NCI-H69 (cell line): ENCODE results near the gene SYNPO.

ENCODE experiments used
- DNase-seq: peaks from one replicate; lab custom pipeline; 2025; lab: John Stamatoyannopoulos, UW

Gene SYNPO

GRCh38 chr5:150658121-150658520 lies 17.7 kb downstream of the SYNPO start:
- no peak for DNase-seq

DNA sequence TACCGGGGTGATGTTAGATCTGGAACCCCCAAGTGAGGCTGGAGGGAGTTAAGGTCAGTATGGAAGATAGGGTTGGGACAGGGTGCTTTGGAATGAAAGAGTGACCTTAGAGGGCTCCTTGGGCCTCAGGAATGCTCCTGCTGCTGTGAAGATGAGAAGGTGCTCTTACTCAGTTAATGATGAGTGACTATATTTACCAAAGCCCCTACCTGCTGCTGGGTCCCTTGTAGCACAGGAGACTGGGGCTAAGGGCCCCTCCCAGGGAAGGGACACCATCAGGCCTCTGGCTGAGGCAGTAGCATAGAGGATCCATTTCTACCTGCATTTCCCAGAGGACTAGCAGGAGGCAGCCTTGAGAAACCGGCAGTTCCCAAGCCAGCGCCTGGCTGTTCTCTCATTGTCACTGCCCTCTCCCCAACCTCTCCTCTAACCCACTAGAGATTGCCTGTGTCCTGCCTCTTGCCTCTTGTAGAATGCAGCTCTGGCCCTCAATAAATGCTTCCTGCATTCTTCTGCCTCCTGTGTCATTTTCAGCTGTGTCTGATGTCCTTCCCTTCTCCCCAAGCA lies 18.3 kb downstream of the SYNPO start:
- peak; percentile 8 for DNase-seq

GRCh38 chr5:150659360-150660107 lies 19.1 kb downstream of the SYNPO start:
- DNase-seq = no peak

GRCh38 chr5:150660108-150660831 lies 19.8 kb downstream of the SYNPO start:
- DNase-seq = peak; percentile 9

- peak; percentile 30 for DNase-seq
These were observed 20.6 kb downstream of the SYNPO start, which contains the start of gene MYOZ3 for GRCh38 chr5:150661086-150661485. TSS of gene MYOZ3 (plus strand) at chr5:150661251. CDS start at chr5:150662942, 1,691 bp downstream.

- no peak for DNase-seq
These were observed 21.5 kb downstream of the SYNPO start for GRCh38 chr5:150661821-150662596.

DNA sequence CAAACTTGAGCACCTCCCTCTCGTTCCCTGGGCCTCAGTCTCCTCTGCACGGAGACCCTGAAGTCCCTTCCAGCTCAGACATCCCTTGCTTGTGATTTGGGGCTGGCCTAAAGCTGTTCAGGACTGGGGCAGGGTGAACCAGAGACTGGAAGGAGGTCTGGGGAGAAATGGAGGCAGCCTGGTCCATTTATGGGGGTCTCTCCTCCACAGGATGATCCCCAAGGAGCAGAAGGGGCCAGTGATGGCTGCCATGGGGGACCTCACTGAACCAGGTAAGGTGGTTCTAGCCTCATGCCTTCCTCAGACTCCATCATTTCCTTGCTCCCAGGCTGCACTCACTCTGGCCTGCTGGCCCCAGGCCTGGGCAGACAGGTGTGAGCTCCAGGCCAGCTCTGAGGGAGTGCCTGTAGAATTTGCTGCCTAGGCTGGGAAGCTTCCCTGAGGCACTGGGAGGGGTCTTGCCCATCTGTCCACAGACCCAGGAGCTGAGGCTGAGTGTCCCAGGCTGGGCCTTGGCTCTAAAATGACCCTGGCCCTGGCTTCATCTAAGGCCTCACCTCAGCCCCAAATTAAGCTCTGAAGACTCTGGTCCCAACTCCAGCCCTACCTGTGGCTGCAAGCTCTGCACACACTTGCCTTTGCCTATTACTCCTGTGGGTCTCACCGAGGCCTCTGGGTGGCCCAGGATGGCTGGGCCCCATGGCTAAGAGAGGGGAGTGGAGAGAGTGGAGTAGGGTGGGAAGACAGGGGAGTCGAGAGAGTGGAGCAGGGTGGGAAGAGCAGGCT lies 22.5 kb downstream of the SYNPO start:
- no peak for DNase-seq

- DNase-seq = no peak
These were observed 23.5 kb downstream of the SYNPO start for GRCh38 chr5:150663936-150664335.

DNA sequence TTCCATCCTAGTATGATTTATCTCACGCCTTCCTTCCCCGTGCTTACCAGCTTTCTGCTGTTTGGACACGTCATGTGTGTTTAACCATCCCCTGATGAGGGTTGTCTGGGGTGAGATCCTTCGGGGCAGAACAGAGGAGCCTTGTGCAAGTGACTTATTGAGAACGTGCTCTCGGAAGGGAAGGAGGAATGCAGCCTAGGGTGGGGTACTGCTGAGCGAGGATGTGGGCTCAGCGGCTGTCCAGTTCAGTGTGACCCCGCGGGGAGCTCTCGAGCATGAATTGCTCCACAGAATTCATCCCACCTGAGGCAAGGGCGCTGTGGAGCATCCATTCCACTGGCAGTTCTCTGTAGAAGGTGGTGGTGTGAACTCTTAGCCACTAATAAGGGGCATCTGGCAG lies 24.6 kb downstream of the SYNPO start:
- peak; percentile 63 for DNase-seq

- DNase-seq = no peak
These were observed 30.0 kb downstream of the SYNPO start for GRCh38 chr5:150670275-150670947.

- DNase-seq = no peak
These were observed 30.5 kb downstream of the SYNPO start for GRCh38 chr5:150670948-150671310.

GRCh38 chr5:150671509-150672236 lies 31.2 kb downstream of the SYNPO start:
- DNase-seq = peak; percentile 46

- peak; percentile 64 for DNase-seq
These were observed 31.9 kb downstream of the SYNPO start for GRCh38 chr5:150672237-150672883.

- no peak for DNase-seq
These were observed 32.4 kb downstream of the SYNPO start for GRCh38 chr5:150672884-150673275.

GRCh38 chr5:150674341-150674821 lies 33.9 kb downstream of the SYNPO start:
- no peak for DNase-seq

- DNase-seq = no peak
These were observed 34.6 kb downstream of the SYNPO start for GRCh38 chr5:150675069-150675468.

DNA sequence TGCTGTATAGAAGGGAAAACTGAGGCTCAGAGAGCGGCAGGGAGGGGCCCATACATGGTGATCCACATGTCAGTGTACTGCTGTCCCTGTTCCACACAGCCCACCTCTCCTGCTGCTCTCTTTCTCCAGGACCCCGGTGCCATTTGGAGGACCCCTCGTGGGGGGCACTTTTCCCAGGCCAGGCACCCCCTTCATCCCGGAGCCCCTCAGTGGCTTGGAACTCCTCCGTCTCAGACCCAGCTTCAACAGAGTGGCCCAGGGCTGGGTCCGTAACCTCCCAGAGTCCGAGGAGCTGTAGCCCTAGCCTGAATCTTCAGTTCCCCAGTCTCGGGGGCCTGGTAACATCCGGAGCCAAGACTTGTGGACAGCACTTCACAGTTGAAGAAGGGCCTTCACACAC lies 36.1 kb downstream of the SYNPO start:
- DNase-seq = no peak

- DNase-seq = no peak
These were observed 48.7 kb downstream of the SYNPO start for GRCh38 chr5:150689120-150689519.

GRCh38 chr5:150690760-150691159 lies 50.3 kb downstream of the SYNPO start:
- DNase-seq = no peak

DNA sequence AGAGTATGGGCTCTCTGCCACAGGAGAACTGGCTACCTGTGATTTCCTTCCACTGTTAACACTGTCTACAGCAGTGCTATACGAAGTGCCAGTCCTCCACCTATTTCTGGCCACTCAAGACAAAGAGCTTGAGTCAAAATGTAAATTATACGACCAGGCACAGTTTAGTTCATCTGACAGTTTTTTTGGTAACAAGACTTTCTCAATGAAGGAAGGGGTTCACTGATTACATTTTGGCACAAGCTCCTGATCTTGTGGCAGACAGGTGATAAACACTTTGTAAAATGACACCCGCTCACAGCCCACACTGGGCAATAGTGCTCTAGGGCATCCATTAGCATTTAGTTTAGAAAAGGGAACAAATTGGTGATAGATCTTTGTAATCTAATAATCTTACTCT lies 51.8 kb downstream of the SYNPO start:
- no peak for DNase-seq
